OCI-LY3 (cell line): ENCODE results near the gene CLMN.

Experiments
- H2AFZ ChIP-seq: fragments of 200-600, 300-600 bp; shearing (Covaris generic); 2 replicates; pipeline ENCODE4 v1.6.0; 2014; ENCODE audit warnings: antibody characterized with exemption, low read depth, low read length
- H3K27ac ChIP-seq: fragments of 200-600, 300-600 bp; sonication (generic); 2 replicates; pipeline ENCODE4 v1.5.1; 2014; ENCODE audit warnings: mild to moderate bottlenecking, low read length, moderate library complexity, mixed read lengths
- H3K27me3 ChIP-seq: fragments of 200-600, 300-600 bp; sonication (generic); 2 replicates; pipeline ENCODE4 v1.6.1; 2014; ENCODE audit warnings: low read depth, low read length, mixed read lengths
- H3K36me3 ChIP-seq: fragments of 200-600, 300-600 bp; sonication (generic); replicated peaks from 2 replicates; pipeline ENCODE3; 2014; ENCODE audit warnings: low read depth, low read length, mixed read lengths
- H3K4me1 ChIP-seq: fragments of 300-600, 200-600 bp; sonication (generic); 2 replicates; pipeline ENCODE4 v1.6.1; 2014; ENCODE audit warnings: low read length, mixed read lengths
- H3K4me2 ChIP-seq: fragments of 200-600, 300-600 bp; sonication (generic); 2 replicates; pipeline ENCODE4 v1.6.1; 2014; ENCODE audit warnings: low read length, mixed read lengths
- H3K4me3 ChIP-seq: fragments of 300-600, 200-600 bp; sonication (generic); 2 replicates; pipeline ENCODE4 v1.5.1; 2014; ENCODE audit warnings: antibody characterized with exemption, mild to moderate bottlenecking, low read length, moderate library complexity
- H3K79me2 ChIP-seq: fragments of 300-600, 200-600 bp; shearing (Covaris generic); 2 replicates; pipeline ENCODE4 v1.6.1; 2014; ENCODE audit warnings: mild to moderate bottlenecking, low read length, mixed read lengths
- H3K9ac ChIP-seq: fragments of 300-600, 200-600 bp; shearing (Covaris generic); 2 replicates; pipeline ENCODE4 v1.6.0; 2014; ENCODE audit warnings: mild to moderate bottlenecking, low read length, moderate library complexity
- H3K9me3 ChIP-seq: fragments of 200-600, 300-600 bp; shearing (Covaris generic); 2 replicates; pipeline ENCODE4 v1.6.1; 2014; ENCODE audit warnings: low read length, mixed read lengths; ENCODE audit not compliant: insufficient read depth
- H4K20me1 ChIP-seq: fragments of 200-600, 300-600 bp; sonication (generic); 2 replicates; pipeline ENCODE4 v1.6.1; 2016; ENCODE audit warnings: low read length, mixed read lengths; ENCODE audit not compliant: insufficient read depth
- EZH2phosphoT487 ChIP-seq: fragments of 200-600 bp; shearing (Covaris generic); IDR thresholded peaks from 2 replicates; pipeline ENCODE4 v1.6.1; 2018; ENCODE audit warnings: antibody characterized with exemption, mixed run types, low read depth
- TF ChIP-seq, protein P1 (sequence below): fragments of 200-600, 300-600 bp; sonication (generic); IDR thresholded peaks from 2 replicates; pipeline ENCODE4 v1.5.1; 2014; ENCODE audit warnings: antibody characterized with exemption, low read length, low read depth

Gene CLMN

DNA sequence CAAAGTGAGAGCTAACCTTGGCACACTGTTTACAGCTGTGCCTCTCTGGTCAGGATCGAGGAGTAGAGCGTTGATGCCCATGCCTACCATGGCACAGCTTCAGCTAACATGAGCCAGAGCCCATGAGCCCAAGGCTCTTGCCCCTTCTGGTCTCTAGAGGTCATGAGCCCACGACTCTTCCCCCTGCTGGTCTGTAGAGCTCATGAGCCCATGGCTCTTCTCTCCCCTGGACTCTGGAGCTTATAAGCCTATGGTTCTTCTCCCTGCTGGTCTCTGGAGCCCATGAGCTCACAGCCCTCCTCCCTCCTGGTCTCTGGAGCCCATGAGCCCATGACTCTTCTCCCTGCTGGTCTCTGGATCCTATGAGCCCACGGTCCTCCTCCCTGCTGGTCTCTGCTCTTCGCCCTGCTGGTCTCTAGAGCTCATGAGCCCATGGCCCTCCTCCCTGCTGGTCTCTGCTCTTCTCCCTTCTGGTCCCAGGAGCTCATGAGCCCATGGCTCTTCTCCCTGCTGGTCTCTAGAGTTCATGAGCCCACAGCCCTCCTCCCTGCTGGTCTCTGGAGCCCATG, 16.6 kb upstream of the CLMN start:
- Histone ChIP-seq H3K4me1 (no peaks in the 10 kb centered on the region), H3K27me3 (peaks cover 48% of the 10 kb centered on the region), H3K27ac (no peak overlapping the region), H3K4me2 (no peak overlapping the region), H3K9ac (no peak overlapping the region), H3K36me3 (no peaks in the 10 kb centered on the region), H3K9me3 (no peaks in the 10 kb centered on the region), H3K79me2 (no peaks in the 10 kb centered on the region), H4K20me1 (no peaks in the 10 kb centered on the region), H3K4me3 (no peak overlapping the region), H2AFZ (no peak overlapping the region)
- TF ChIP-seq EZH2phosphoT487, result no peak
- TF ChIP-seq, protein P1, sequence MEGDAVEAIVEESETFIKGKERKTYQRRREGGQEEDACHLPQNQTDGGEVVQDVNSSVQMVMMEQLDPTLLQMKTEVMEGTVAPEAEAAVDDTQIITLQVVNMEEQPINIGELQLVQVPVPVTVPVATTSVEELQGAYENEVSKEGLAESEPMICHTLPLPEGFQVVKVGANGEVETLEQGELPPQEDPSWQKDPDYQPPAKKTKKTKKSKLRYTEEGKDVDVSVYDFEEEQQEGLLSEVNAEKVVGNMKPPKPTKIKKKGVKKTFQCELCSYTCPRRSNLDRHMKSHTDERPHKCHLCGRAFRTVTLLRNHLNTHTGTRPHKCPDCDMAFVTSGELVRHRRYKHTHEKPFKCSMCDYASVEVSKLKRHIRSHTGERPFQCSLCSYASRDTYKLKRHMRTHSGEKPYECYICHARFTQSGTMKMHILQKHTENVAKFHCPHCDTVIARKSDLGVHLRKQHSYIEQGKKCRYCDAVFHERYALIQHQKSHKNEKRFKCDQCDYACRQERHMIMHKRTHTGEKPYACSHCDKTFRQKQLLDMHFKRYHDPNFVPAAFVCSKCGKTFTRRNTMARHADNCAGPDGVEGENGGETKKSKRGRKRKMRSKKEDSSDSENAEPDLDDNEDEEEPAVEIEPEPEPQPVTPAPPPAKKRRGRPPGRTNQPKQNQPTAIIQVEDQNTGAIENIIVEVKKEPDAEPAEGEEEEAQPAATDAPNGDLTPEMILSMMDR, result no peak

DNA sequence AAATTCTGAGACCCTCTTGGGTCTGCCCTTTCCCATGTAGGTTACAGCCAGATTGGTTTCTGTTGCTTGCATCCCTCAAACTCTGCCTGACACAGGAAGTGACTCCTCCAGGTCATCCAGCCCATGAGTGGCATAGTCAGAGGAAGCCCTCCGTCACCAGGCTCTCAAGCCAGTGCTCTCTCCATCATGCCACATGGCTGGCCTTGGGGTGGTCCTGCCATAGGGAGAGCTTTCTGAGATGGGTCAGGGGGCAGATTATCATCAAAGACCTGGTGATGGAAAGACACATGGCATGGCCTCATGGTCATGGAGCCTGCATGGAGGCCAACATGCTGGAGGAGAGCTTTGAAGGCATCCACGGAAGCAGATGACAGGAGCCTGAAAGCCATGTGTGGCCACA, 15.4 kb upstream of the CLMN start:
- no peak for TF ChIP-seq EZH2phosphoT487
- TF ChIP-seq, protein P1, result no peak
- H2AFZ ChIP-seq, result no peak overlapping the region

DNA sequence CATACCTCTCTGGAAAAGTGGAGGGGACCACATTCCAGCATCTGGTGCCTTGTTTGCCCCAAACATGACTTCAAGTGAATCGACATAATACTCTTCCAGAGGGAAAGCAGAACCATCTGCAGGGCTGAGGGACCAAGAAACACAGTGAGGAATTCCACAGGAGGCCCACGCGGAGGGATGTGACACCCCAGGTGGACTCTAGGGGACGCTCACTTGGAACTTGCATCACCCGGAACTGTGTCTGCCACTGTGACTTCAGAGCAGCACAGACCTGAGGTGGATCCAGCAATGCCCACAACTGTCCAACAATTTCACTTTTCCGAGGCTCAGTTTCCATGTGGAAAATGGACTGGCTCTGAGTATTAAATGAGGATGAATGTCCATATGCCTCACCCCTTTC, 14.3 kb upstream of the CLMN start:
- Histone ChIP-seq H3K79me2 (no peaks in the 10 kb centered on the region), H3K9me3 (no peaks in the 10 kb centered on the region), H3K9ac (no peak overlapping the region), H3K27ac (no peak overlapping the region), H3K36me3 (no peaks in the 10 kb centered on the region), H3K4me2 (no peak overlapping the region), H4K20me1 (no peaks in the 10 kb centered on the region), H3K4me3 (no peak overlapping the region), H3K4me1 (peaks cover 5% of the 10 kb centered on the region), H3K27me3 (peaks cover 39% of the 10 kb centered on the region), H2AFZ (no peak overlapping the region)
- TF ChIP-seq, protein P1, result no peak
- no peak for TF ChIP-seq EZH2phosphoT487

More for the DNA sequence above, 15.4 kb upstream of the CLMN start:
- Histone ChIP-seq H3K79me2 (no peaks in the 10 kb centered on the region), H3K4me3 (no peak overlapping the region), H3K4me1 (no peaks in the 10 kb centered on the region), H3K4me2 (no peak overlapping the region), H3K9me3 (no peaks in the 10 kb centered on the region), H3K27ac (no peak overlapping the region), H3K36me3 (no peaks in the 10 kb centered on the region), H3K9ac (no peak overlapping the region), H4K20me1 (no peaks in the 10 kb centered on the region), H3K27me3 (peaks cover 36% of the 10 kb centered on the region)

DNA sequence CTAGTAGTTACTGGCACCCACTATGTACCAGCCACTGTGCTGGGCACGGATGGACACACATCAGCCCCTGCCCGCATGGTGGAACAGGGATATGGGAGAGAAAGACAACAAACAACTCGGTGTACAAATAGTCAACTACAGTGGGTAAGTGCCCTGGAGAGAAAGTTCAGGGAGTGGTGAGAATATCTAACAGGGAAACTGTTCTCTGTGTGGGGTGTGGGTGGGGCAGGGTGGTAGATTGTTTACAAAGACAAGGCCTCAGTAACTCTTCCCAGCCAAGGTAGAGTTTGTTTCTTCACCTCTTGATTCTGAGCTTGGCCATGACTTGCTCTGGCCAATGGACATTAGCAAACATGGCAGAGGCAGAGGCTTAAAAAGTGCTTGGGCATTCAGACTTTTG, 12.9 kb upstream of the CLMN start:
- H3K4me1 ChIP-seq, result peaks cover 19% of the 10 kb centered on the region
- no peak overlapping the region for H3K27ac ChIP-seq
- no peaks in the 10 kb centered on the region for H4K20me1 ChIP-seq
- H2AFZ ChIP-seq, result no peak overlapping the region
- H3K4me2 ChIP-seq, result no peak overlapping the region
- peaks cover 34% of the 10 kb centered on the region for H3K27me3 ChIP-seq
- no peaks in the 10 kb centered on the region for H3K79me2 ChIP-seq
- H3K9me3 ChIP-seq, result no peaks in the 10 kb centered on the region
- H3K9ac ChIP-seq, result no peak overlapping the region
- no peak for TF ChIP-seq EZH2phosphoT487
- TF ChIP-seq, protein P1, result no peak
- H3K4me3 ChIP-seq, result no peak overlapping the region
- no peaks in the 10 kb centered on the region for H3K36me3 ChIP-seq
